ENCODE measurements around the gene ZNF407.

Gene ZNF407

DNA sequence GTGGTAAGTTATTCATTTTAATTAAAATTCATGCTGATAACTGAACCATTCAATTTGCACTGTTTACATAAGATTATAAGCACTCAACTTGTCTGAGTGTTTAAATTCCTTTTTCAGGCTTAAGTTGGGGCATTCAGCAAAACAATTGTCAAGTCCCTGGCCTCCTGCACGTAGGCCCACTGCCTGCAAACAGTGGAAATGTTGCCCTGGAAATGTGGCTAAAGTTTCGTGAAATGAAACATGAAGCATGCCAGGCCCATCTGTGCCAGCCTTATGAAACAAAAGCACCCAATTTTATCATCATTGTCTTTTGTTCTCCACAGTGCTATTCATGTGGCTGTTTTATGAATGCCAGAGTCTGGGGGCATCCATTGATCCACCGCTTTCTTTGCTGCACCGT lies 447.6 kb downstream of the ZNF407 start:
- Histone ChIP-seq H3K36me3 (ENCODE audit: insufficient read depth, low read length) (no peaks in the 10 kb centered on the region), H3K27ac (ENCODE audit: low read length) (no peak overlapping the region), H3K4me2 (ENCODE audit: insufficient read depth, low read length) (no peak overlapping the region), H3K9ac (ENCODE audit: low read depth, low read length) (no peak overlapping the region), H3K4me1 (ENCODE audit: insufficient read depth, low read length) (no peaks in the 10 kb centered on the region), H3K79me2 (ENCODE audit: insufficient read depth, low read length) (no peaks in the 10 kb centered on the region), H3K4me3 (ENCODE audit: low read depth in 1 of 2, low read length in 2 of 2) (no peak overlapping the region), H3K9me3 (ENCODE audit: insufficient read depth, low read length, severe bottlenecking) (no peaks in the 10 kb centered on the region), H4K20me1 (ENCODE audit: insufficient read depth, low read length) (no peaks in the 10 kb centered on the region), H3K27me3 (ENCODE audit: insufficient read depth, low read length, poor library complexity) (no peaks in the 10 kb centered on the region), H2AFZ (ENCODE audit: low read depth, low read length) (no peak overlapping the region)
- DNase-seq (no peak), ATAC-seq (ENCODE audit: insufficient read depth, low read depth) (no peak)
- TF ChIP-seq EZH2 (IDR thresholded peaks at IDR 0.05; ENCODE audit: borderline replicate concordance, low read depth, low read length, severe bottlenecking), result no peak
- no peak for TF ChIP-seq CTCF (IDR thresholded peaks at IDR 0.05; ENCODE audit: borderline replicate concordance, extremely low read depth, low read length, poor library complexity, severe bottlenecking)

GRCh38 chr18:75047240-75047961 lies 449.7 kb downstream of the ZNF407 start:
- H3K27me3 ChIP-seq (ENCODE audit: insufficient read depth, low read length, poor library complexity), result no peaks in the 10 kb centered on the region
- H3K79me2 ChIP-seq (ENCODE audit: insufficient read depth, low read length), result no peaks in the 10 kb centered on the region
- no peaks in the 10 kb centered on the region for H3K9me3 ChIP-seq (ENCODE audit: insufficient read depth, low read length, severe bottlenecking)
- H3K9ac ChIP-seq (ENCODE audit: low read depth, low read length), result no peak overlapping the region
- no peak overlapping the region for H3K27ac ChIP-seq (ENCODE audit: low read length)
- no peak overlapping the region for H3K4me3 ChIP-seq (ENCODE audit: low read depth in 1 of 2, low read length in 2 of 2)
- no peak overlapping the region for H3K4me2 ChIP-seq (ENCODE audit: insufficient read depth, low read length)
- no peaks in the 10 kb centered on the region for H4K20me1 ChIP-seq (ENCODE audit: insufficient read depth, low read length)
- DNase-seq, result no peak
- no peak overlapping the region for H2AFZ ChIP-seq (ENCODE audit: low read depth, low read length)
- no peaks in the 10 kb centered on the region for H3K4me1 ChIP-seq (ENCODE audit: insufficient read depth, low read length)
- no peaks in the 10 kb centered on the region for H3K36me3 ChIP-seq (ENCODE audit: insufficient read depth, low read length)
- TF ChIP-seq EZH2 (IDR thresholded peaks at IDR 0.05; ENCODE audit: borderline replicate concordance, low read depth, low read length, severe bottlenecking) (no peak), CTCF (IDR thresholded peaks at IDR 0.05; ENCODE audit: borderline replicate concordance, extremely low read depth, low read length, poor library complexity, severe bottlenecking) (no peak)
- no peak for ATAC-seq (ENCODE audit: insufficient read depth, low read depth)

- Histone ChIP-seq H3K27me3 (ENCODE audit: insufficient read depth, low read length, poor library complexity) (no peaks in the 10 kb centered on the region), H3K79me2 (ENCODE audit: insufficient read depth, low read length) (no peaks in the 10 kb centered on the region), H4K20me1 (ENCODE audit: insufficient read depth, low read length) (no peaks in the 10 kb centered on the region), H3K4me2 (ENCODE audit: insufficient read depth, low read length) (no peak overlapping the region), H3K9me3 (ENCODE audit: insufficient read depth, low read length, severe bottlenecking) (no peaks in the 10 kb centered on the region), H2AFZ (ENCODE audit: low read depth, low read length) (no peak overlapping the region), H3K9ac (ENCODE audit: low read depth, low read length) (no peak overlapping the region), H3K36me3 (ENCODE audit: insufficient read depth, low read length) (no peaks in the 10 kb centered on the region), H3K27ac (ENCODE audit: low read length) (no peak overlapping the region), H3K4me3 (ENCODE audit: low read depth in 1 of 2, low read length in 2 of 2) (no peak overlapping the region), H3K4me1 (ENCODE audit: insufficient read depth, low read length) (peaks cover 13% of the 10 kb centered on the region)
- ATAC-seq (ENCODE audit: insufficient read depth, low read depth) (no peak), DNase-seq (no peak)
- TF ChIP-seq EZH2 (IDR thresholded peaks at IDR 0.05; ENCODE audit: borderline replicate concordance, low read depth, low read length, severe bottlenecking) (no peak), CTCF (IDR thresholded peaks at IDR 0.05; ENCODE audit: borderline replicate concordance, extremely low read depth, low read length, poor library complexity, severe bottlenecking) (no peak)
These were observed 451.2 kb downstream of the ZNF407 start for GRCh38 chr18:75048776-75049454.

Data from DND-41 (cell line).